HUDEP-2 (cell line): ENCODE measurements around the gene YTHDF1.
"Not testable (repeated sequence)": the region's sequence is repeated elsewhere in the genome, so short reads cannot be mapped to it uniquely, and the experiment has no call there.

Experiments
- DNase-seq, 76 experiments: peaks; one replicate each; lab custom pipeline; 2025; ENCODE audit not compliant: unreplicated experiment in 76 of 76; lab: John Stamatoyannopoulos, UW

The YTHDF1 gene

DNA sequence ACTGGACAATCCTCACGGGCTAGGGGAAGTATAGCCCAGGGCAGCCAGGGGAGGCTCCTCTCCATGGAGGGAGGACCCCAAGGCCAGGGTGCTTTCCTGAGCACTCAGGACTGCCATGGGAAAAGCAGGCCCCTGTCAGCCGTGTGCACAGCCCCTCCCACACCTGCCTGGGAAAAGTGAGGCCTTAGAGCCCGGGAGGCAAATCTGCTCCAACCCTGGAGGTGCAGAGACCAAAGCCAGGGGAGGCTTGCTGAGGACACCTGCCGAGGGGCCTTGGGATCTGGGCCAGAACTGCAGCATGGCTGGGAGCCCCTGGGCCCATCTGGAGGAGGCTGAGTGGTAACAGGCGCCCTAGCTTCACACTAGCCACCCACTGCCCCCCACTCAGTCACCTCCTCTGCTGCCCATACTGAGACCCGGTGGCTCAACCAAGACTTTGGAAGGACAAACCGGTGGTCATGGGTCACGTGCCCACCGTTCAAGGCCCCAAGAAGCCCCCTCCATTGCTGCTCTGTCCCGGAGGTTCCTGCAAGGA, 55.2 kb downstream of the YTHDF1 start:
- DNase-seq, result no peak

DNA sequence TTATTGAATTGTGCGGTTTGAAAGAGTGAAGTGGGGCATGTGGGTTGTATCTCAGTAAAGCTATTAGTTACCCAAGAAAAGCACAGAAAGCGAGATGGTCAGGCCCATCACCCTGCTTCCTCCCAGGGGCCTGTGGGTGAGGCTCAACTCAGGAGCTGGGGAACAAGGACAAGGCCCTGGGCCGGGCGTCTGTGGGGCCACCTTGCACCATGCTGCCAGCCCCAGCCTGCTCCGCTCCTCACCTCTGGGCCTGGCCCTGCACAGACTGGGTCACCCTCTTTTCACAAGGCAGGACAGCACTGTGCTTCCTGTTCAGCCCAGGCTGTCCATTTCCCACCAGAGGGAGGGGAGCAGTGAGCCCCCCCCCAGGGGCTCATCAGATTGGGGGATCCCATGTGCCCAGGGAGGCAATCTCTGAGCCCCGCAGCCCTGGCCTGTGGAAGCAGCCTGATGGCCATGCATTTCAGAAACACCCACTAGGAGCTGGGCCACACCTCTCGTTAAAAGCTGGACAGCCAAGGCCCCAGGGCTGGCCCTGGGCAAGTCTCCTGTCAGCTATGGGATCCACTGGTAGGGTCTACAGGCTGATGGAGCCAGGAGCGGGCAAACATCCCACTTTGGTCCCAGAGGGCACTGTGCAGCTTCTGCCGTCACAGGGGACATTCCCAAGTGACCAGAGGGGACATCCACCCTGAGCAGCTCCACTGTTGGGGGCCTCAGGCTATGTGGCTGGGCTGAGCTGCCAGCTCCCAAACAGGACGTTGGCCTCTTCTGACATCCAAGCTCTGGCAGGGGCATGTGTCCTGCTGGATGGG, 55.9 kb downstream of the YTHDF1 start:
- no peak for DNase-seq

DNA sequence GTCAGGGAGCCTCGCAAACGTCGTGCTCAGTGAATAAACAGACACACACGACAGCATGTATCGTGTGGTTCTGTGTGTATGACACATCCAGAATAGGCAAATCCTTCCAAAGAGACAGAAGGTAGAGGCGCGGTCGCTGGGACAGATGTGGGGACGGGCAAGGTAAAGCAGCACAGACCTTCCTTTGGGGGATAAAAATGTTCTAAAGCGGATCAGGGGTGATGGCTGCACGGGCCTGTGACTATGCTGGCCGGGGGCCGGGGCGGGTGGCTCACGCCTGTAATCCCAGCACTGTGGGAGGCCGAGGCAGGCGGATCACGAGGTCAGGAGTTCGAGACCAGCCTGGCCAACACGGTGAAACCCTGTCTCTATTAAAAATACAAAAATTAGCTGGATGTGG, 56.7 kb downstream of the YTHDF1 start:
- DNase-seq, result not testable (repeated sequence)

DNA sequence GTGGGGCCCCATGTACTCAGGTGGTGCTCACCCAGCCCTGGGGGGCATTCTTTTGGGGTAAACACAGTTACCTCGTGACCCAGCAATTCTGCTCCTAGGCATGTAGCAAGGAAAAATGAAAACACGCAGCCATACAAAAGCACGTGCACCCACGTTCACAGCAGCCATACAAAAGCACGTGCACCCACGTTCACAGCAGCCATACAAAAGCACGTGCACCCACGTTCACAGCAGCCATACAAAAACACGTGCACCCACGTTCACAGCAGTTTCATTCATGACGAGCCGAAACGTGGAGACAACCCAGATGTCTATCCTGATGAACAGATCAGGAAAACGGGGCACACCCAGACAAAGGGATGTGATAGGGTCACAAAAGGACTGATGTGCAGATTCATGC, 57.1 kb downstream of the YTHDF1 start:
- no peak for DNase-seq

DNA sequence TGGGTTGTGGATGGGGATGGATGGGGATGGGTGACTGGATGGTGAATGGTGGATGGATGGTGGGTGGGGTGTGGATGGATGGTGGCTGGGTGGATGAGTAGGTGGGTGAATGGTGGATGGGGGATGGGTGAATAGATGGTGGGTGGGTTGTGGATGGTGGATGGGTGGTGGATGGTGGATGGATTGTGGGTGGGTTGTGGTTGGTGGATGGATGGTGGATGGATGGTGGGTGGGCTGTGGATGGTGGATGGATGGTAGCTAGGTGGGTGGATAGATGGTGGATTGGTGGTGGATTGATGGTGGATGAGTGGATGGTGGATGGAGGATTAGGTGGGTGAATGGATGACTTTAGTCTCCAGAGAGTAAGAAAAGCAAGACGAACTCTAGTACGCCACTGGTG, 57.6 kb downstream of the YTHDF1 start:
- no peak for DNase-seq

DNA sequence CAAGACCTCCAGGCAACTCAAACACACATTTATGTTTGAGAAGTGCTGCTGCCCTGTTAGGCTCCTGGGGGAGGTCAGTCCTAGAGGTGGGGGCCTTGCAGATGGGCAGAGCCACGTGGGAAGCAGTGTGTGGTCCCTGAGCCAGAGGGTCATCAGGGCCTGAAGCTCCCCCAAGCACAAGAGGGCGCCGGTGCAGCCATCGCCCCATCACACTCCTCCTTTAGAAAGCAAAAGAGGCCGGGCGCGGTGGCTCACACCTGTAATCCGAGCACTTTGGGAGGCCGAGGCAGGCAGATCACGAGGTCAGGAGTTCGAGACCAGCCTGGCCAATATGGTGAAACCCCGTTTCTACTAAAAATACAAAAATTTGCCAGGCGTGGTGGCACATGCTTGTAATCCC, 58.5 kb downstream of the YTHDF1 start:
- not testable (repeated sequence) for DNase-seq

DNA sequence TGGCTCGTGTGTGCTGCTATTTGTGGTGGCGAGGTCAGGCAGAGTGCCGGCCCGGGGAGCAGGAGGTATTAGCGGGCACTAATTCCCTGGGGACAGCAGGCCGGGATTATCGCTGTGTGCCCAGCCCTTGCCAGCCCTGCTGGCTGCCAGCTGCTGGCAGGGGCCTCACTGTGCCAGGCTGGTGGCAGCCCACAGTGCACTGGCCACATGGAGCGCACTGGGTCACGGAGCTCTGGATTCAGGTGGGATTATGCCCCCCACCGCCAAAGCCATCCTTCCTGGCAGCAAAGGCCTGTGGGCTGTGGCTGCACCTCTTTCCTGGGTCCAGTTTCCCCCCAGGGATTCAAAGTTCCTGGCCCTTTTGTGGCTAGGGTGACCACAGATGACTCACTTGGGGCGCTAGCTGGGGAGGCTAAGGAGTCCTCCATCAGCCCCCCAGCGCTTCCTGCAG, 59.7 kb downstream of the YTHDF1 start:
- DNase-seq, result no peak

DNA sequence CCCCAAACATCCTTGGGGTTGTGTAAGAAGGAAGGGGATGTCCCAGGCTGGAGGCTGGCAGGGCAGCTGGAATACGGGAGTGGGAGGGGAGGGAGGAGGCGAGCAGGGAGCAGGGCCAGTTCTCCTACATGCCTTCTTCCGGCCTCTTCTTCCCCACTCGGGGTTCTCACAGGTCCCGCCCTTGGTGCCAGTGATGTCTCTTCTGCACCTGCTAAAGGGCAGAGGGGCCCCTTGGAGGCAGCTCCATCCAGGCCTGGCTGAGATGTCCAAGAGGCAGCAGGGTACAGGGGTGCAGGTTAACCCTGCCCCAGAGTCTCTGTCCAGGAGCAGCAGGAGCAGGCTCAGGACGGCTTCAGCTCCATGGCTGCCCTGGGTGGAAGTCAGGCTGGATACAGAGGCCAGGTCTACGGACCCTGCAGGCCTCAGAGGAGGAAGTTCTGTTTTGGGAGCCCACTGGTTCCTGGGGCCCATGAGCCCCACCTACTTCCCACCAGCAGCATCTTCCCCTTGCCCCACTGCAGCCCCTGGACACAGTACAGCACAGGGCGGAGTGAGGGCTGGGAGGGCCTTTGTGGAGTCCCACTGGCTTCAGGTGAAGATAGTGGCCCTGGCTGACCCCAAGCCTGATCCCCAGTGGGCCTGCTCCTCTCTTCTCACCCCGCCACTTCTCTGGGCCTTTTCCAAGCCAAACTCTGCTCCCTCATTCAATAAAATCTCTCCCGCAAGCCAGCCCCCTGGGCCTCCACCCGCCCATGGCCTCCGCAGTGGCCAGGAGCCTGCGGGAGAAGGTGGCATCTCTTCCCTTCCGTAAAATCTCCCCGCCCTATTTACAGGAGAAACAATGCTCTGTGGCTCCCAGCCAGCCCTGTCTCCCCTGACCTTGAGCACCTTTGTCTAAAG, 60.4 kb downstream of the YTHDF1 start:
- DNase-seq, result no peak

DNA sequence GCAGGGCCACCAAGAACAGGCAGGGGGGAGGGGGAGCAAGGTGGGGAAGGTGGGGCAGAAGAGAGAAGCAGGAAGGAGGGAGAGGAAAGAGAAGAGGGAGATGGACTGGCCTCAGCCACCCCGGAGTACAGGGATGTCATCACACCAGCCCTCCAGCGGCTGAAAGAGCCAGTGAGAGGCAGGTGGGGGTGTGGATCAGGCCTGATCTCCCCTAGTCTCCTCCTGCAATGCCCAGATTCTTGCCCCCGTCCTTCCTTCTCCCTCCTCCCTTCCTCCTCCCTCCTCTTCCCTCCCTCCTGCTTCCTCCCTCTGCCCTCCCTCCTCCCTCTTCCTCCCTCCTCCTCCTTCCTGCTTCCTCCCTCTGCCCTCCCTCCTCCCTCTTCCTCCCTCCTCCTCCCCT, 61.5 kb downstream of the YTHDF1 start:
- no peak for DNase-seq

DNA sequence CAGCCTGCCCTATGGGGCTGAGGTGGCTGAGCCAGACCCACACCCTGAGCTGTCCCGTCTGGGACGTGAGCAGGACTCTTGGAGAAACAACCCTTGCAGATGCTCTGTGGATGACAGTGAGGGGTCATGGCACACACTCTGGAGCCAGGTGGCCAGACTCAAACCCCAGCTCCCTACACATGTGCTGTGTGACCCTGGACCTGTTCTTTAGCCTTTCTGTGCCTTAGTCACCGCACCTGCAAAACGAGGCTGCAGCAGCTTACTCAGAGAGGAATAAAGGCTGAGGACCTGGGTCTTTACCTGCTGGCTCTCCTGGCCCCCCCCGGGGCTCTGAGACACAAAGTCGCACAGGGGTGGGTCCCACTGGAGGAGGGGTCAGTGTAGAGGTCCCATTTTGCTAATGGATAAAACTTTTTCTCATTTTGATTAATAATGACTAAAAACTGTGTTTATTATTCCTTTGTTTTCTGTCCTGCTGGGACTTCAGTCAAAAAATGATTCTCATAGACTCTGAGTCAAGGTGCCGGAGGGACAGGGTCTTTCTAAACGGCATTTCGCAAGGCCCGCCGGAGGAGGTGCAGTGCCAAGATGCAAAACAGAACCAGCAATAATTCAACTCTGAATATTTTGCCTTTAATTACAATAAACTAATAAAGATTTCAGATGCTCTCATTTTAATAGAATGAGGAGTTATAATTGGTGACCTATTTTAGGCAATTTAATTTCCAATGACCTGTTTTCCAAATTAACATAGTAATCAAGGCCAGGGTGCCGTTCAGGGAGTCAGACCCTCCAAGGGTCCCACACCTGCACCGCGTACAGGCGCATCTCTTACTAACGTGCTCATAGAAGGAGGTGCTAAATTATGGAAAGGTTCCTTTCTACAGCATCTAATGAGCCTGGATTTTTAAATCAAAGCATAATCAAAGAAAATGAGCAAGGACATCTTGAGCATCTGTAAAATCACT, 62.4 kb downstream of the YTHDF1 start:
- DNase-seq, result no peak

DNA sequence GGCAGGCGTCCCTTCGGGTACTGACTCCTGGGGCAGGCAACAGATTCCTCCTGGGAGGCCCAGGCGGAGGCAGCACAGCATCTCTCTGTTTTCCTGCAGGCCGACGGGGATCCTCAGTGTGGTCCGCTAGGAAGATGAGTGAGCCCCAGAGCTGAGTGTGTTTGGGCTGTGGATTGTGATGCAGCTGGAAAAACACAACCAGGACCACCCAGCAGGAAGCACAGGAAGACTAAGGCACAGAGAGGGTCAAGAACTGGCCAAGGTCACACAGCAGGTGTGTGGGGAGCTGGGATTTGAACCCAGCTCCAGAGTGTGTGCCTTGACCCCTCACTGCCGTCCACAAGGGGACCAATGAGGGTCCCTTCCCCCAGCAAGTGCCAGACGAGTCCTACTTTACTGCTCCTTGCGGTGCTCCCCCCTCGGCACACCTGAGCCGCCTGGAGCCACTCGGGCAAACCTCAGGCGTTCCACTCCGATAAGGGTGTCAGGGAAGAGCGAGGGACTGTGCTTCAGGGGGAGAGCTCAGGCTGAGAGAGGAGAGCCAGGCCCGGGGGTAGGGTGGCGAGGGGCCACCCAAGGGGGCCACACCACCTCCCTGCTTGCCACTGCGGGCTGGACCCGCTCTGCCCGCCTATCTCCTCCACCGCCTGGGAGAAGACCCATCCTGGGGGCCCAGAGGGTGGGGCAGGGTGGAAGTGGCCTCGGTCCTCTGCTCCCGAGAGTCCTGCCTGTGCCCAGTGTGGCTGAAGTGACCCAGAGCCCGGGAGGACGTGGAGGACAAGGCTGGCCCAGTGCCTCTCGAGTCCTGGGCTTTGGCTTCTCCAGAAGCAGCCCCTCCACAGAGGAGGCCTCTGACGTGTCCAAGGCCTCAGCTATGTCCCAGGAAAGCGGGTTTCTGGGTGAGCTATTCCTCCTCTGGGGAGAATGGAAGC, 63.3 kb downstream of the YTHDF1 start:
- no peak for DNase-seq

DNA sequence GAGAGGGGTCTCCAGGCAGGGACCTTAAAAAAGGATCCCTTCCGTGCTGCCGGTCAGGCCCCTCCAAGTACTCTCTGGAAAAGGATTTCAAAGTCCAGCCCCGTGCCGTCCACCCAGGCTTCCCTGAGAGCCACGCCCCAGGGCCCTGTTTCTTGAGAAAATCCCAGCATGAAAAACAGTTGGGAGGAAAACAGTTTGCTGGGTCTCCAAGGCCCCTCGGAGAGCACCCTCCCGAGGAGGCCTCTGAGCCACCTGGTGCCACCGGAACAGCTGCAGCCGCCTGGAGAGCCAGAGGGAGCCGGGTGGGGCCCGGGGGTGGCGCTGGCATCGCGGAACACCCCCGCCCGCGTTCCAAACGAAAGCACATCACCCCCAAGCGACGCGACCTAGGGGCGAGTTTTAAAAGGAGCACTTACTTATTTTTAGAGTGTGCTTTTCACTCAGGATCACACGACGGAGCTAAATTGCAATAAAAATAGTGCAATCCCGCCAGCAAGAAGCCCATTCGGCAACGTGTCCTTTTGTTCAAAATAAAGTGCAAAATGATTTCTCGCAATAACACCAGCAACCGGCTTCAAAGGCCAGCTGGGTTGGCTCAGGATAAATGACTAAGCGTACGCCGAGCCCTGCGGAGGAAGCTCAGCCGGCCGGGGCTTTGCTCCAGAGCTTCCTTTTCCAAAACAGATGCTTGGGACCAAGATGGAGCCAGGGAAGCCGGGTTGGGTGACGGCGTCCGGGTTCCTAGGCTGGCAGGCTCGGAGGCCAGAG, 64.2 kb downstream of the YTHDF1 start:
- DNase-seq, result no peak

DNA sequence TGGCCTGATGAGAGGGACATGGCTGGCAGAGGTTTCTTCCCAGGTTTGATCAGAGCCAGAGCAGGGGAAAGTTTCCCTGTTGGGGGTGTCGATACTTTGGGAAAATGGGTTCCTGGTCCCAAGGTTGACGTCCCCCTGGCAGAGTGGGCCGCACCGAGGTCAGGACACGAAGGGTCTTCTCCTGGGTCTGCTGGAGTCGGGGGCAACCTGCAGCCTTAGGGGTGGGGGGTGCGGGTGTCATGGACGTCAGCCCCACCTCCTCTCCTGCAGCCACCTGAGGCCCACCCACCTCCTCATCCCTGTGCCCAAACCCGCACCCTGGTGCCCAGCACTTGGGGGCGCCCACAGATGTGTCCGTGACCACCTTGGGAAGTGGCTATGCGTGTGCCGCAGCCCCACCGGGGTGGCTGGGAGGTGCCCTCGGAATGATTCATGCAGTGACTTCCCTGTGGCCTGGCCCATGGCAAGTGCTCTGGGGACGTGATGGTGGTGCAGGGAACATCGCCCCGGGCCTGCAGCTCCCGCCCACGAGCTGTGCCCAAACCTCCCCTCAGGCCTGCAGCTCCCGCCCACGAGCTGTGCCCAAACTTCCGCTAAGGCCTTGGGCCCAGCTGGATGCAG, 64.9 kb downstream of the YTHDF1 start:
- no peak for DNase-seq

DNA sequence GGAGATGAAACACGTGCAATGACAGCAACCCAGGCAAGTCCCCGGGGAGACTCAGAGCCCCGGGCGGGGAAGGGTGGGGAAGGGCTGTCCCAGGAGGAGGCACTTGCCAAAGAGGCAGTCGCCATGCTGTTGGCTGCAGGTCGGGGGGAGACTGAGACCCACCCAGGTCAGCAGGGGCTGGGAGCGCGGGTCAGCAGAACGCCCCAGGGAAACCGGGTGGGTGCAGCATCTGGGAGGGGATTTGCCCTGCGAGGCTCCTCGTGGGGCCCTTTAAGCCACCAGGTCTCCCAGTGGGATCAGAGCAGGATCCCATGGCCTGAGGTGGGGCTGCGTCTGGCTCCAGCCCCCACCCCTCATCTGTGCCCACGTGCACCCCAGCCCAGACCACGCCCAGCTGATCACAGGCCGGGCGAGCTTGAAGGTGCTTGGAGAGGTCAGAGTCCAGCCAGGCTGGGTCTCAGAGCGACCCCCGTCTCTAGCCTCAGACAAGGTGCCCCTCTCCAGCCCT, 65.5 kb downstream of the YTHDF1 start:
- no peak for DNase-seq

DNA sequence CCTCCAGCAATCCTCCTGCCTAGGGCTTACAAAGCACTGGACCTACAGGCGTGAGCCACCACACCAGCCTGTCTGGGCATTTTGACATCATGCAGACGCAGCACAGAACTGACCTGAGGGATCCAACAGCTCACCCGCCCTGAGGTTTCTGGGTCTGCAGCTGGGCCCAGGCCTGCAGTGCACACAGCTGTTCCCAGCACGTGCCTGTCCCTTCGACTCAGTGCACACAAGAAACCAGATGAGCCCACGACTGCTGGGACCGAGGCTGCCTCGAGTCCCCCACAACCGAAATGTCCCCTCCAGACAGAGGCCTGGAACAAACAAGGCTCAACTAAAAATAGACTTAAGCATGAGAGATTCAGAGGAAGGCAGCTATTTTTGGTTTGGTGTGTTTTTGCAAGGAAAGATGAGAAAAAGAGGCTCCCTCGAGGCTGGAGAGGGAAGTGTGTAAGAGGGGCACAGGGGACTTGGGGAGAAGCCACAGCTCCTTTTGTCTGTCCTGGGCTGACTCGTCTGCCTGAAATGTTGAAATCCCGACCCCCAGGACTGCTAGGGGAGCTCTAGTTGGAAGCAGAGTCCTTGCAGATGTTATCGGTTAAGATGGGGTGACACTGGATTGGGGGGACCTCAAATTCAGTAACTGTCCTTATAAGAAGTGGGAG, 66.3 kb downstream of the YTHDF1 start:
- no peak for DNase-seq

DNA sequence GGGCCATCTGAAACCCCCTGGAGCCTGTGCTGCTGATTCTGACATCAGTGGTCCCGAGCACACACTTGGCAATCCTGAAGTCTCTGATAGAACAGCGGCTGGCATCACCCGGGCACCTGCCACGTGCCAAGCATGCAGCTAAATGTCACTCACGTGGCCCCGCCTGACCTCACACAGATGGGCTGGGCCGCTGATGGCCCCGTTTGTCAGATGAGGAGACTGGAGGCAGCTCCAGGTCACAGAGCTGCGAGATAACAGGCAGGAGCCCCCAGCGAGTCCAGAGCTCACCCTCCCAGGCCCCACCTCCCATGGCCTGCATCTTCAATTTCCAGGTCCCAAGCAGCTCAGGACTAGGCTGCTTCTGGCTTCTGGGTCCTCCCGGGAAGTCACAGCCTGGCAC, 67.2 kb downstream of the YTHDF1 start:
- DNase-seq, result no peak

DNA sequence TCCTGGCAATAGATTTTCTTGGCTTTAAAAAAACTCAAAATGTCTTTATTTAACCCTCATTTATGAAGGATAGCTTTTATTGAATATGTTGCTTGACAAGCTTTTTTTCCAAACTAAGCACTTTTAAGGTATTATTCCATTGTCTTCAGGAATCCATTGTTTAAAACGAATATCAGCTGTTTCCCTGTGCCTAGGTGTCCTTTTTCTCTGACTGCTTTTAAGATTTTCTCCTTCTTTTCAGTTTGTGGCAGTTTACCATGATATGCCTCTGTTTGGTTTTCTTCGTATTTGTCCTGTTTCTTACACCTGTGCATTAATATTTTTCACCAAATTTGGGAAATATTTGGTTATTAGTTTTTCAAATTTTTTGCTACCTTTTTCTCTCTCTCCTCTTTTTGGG, 68.4 kb downstream of the YTHDF1 start:
- no peak for DNase-seq
